GM19025 (cell line): ENCODE measurements around the gene ING1.
A peak's percentile ranks its signal among the peaks of the same experiment; 100 is the strongest.
"Not testable (repeated sequence)": the region's sequence is repeated elsewhere in the genome, so short reads cannot be mapped to it uniquely, and the experiment has no call there.

Source experiments
- ATAC-seq: cut with Tn5 transposase; IDR thresholded peaks from one replicate; pipeline ENCODE4 v1.9.1; 2021; ENCODE audit warnings: mild to moderate bottlenecking, low read depth, moderate library complexity; ENCODE audit not compliant: unreplicated experiment

Gene ING1

DNA sequence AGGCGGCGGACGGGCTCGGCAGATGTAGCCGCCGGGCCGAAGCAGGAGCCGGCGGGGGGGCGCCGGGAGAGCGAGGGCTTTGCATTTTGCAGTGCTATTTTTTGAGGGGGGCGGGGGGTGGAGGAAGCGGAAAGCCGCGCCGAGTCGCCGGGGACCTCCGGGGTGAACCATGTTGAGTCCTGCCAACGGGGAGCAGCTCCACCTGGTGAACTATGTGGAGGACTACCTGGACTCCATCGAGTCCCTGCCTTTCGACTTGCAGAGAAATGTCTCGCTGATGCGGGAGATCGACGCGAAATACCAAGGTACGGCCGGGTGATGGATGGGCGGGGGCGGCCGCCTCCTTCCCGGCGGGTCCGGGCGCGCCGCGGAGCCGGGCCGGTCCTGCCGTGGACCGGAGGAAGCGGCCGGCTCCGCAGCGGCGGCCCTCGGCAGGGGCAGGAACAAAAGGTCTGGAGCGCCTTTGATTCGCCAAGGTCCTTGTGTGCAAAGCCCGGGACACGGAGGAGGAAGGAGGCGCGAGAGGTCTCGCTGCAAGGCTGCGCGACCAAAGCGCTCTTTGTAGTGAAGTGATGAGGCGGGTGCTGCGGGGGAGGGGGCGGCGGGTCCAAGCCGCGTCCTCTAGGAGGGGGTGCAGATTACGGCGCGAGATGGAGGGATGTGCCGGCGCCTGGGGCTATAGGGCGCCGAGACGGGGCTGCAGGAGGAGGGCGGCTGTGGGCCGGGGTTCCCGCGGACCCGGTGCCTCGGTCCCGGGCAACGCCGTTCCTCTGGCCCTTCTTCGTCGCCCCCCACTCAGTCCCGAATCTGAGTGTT, 689 bp downstream of the ING1 start:
- no peak for ATAC-seq

GRCh38 chr13:110714797-110715394, 1.4 kb downstream of the ING1 start:
- no peak for ATAC-seq

GRCh38 chr13:110715395-110716246, 2.1 kb downstream of the ING1 start:
- ATAC-seq: peak; percentile 51

DNA sequence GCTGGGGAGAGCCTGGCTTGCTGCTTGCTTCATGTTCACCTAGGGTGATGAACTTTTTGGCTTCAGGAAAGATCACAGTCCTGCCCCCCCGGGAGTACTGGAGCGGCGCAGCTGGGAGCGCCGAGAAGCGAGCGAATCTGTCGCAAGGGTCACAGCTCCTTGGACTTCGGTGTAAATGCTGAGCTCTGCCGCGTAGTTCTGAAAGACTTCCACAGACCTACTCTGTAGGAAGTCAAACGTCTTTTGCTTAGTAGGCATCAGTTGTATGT, 2.7 kb downstream of the ING1 start:
- ATAC-seq: no peak

GRCh38 chr13:110719036-110719710, 5.7 kb downstream of the ING1 start:
- no peak for ATAC-seq

DNA sequence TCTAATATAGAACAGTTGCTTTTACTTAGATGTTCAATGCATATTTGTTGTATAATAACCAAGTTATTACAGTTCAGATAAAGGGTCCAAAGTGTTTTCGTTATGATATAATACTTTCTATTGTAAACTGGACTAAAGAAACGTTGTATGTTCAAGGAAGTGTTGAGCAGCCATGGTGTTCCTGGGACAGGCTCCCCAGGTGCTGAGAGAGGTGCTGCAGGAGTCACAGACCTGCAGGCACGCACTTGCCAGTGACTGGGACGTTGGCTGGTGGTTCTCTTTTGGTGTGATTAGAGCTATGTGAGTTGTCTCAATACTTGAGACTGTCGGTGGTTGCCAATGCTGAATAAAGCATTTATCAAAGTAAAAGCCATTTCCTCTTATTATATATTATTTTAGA, 9.5 kb downstream of the ING1 start:
- ATAC-seq: no peak

- no peak for ATAC-seq
Observed at GRCh38 chr13:110723598-110723997, 10.1 kb downstream of the ING1 start.

DNA sequence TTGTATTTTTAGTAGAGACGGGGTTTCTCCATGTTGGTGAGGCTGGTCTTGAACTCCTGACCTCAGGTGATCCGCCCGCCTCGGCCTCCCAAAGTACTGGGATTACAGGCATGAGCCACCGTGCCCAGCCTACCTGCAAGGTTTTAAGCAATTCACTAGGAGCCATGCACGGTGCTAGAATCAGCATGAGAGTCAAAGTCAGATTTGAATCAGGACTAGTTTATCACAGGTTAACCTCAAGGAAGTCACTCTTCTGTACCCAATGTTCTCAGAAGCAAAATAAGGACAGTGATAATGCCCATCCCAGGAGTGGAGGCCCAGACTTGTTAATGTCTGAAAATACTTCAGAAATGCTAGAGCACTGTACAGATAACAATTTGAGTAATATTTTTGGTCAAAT, 12.7 kb downstream of the ING1 start:
- not testable (repeated sequence) for ATAC-seq

GRCh38 chr13:110726726-110727125, 13.2 kb downstream of the ING1 start:
- peak; percentile 49 for ATAC-seq

- ATAC-seq: no peak
Observed at GRCh38 chr13:110731072-110731471, 17.6 kb downstream of the ING1 start.

DNA sequence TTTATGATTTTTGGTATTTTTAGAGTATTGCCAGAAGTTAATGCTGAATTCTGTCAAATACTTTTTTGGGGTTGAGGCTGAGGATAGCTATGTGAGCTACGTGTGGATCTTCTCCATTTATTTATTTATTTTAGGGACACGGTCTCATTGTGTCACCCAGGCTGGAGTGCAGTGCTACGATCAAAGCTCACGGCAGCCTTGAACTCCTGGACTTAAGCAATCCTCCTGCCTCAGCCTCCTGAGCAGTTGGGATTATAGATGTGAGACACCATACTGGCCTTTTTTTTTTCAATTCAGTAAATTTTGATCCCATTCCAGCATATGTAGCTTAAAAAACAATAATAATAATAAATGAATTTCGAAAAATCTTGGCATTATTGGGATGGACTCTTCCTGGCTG, 21.1 kb downstream of the ING1 start:
- no peak for ATAC-seq

DNA sequence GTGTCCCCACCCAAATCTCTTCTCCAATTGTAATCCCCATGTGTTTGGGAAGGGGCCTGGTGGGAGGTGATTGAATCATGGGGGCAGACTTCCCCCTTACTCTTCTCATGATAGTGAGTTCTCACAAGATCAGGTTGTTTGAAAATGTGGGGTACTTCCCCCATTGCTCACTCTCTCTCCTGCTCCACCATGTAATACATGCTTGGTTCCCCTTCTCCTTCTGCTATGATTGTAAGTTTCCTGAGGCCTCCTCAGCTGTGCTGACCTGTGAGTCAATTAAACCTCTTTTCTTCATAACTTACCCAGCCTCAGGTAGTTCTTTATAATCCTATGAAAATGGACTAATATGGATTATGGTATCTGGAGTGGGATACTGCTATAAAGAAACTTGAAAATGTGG, 24.1 kb downstream of the ING1 start:
- ATAC-seq: no peak

- no peak for ATAC-seq
Observed at GRCh38 chr13:110743687-110744086, 30.2 kb downstream of the ING1 start.

DNA sequence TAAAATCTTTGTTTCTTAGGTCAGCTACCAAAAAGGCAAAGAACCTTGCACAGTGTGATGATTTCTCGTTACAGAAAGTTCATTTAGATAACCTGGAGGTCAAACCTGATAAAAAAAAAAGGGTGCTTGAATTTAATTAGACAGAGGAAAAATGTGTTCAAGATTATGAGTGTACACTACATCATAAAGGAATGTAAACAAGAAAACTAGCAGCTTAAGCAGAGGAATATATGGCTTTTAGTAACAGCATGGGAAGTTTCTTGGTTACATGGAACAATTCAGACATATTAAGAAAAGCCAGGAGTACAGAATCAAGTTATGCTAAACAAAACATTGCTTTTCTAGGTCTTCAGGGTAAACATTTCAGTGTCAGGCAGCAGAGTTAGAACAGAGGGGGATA, 32.9 kb downstream of the ING1 start:
- ATAC-seq: no peak

DNA sequence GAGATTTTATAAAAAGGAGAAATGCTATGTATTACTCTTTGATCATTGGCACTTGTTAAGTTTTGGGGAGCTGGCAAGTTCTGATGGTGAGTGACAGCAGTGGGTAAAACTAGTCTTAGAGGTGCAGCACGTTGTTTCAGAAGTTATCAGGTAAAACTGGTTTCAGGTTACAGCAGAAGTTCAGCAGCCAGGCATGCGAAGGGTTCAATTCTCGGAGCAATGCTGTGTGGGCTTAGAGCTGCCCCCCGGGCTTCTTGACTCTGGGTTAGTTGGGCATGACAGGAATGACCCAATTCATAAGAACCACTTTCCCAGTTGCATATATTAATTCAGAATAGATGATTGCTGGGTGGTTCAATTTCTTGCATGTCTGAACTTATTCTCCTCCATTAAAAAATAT, 34.8 kb downstream of the ING1 start:
- no peak for ATAC-seq

DNA sequence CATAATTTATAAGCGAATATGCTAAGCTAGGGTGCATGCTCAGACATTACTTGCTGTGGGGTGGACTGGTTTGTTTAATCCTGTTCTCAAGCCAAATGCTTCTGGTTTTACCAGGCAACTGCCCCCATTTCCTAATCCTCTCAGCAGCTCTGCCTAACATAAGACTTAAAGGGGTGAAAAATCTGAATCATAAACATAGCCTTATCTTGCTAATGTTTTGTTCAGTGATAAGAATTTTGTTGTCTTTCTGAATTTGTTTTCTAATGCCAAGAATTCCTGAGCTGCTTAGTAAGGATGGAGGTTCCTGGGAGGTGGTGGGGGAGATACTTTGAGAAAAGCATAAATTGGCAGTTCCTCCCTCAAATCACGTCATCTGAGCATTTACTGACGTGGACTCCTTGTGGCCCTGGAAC, 42.7 kb downstream of the ING1 start:
- no peak for ATAC-seq

DNA sequence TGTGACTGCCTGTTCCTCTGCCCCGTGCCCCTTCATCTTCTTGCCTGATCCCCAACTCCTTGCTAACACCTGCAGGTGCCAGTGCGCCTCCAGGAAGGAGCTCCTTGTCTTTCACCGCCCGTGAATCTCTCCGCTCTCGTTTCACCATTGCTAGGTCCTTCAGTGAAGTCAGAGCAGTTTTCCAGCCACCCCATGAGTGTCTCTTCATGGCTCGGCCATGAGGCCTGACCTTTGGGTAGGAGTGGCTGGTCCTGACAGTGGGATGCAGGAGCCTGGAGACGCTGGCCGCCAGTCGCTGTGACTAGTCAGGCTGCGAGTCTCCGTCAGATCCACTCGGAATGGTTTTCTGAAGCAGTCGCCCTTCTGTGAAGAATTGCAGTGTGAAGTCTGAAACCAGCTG, 43.8 kb downstream of the ING1 start:
- no peak for ATAC-seq

DNA sequence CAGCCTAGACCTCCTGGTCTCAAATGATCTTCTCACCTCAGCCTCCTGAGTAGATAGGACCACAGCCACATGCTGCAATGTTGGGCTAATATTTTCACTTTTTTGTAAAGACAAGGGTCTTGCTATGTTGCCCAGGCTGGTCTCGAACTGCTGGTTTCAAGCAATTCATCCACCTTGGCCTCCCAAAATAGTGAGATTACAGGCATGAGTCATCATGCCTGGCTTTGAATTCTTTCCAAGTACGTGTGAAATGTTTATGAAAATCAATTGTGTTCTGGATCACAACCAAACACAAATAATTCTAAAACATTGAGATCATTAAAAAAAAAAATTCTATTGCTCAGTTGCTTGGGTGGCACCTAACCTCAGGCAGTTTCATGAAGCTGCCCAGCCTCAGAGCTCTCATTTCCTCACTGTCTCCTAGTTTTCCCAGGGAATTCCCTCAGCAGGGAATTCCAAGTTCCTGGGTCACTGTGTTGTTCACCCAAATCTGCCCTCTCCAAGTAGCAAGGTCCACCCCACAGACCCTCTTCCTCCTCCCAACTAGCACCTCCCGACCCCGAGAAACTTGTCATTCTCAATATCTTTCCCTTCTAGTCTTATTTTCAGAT, 44.8 kb downstream of the ING1 start:
- no peak for ATAC-seq

DNA sequence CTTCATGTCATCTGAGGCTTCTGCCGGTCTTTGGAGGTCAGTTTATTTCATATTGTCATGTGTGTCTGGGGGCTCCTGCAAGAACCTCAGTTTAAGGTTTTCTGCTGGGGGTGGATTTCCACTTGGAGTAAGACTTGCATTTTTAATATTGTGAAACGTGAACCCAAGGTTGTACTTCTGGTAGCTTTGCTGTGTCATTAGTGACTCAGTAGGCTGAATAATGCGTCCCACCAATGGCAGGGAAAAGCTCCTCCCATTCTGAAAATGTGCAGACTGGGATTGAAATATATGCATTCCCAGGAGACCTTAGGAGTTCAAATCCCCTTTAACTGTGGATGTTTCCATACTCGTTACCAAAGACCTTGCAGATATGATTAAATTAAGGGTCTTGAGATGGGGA, 46.2 kb downstream of the ING1 start:
- no peak for ATAC-seq

DNA sequence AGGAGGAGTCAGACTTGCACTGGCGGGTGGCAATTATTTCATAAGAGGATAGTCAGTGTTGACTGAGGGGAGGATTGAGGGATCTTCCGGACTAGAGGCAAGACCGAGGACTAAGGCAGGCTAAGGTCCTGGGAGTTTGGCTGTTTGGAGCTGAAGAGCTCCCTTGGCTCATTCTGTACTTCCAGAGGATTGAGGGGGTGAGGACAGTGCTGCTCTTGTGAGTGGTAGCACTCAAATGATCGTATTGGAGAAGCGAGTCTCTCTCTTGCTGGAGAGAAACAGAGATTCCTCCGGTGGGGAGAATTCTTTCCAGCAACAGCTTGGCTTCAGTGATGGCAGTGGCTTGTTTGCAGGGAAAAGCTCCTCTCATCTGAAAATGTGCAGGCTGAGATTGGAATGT, 47.1 kb downstream of the ING1 start:
- no peak for ATAC-seq
